Left ventricle myocardium inferior (tissue), 1 donor: ENCODE results near the gene NEXMIF. TPM values are rescaled to one million over a fixed set of nuclear protein-coding genes. Genes with fewer than 3 reads are reported as not detected.
"Not testable (repeated sequence)": the region's sequence is repeated elsewhere in the genome, so short reads cannot be mapped to it uniquely, and the experiment has no call there.

Experiments used
- DNase-seq: peaks from one replicate; pipeline ENCODE4 v3.0.0-alpha.2; 2020
- H3K27ac ChIP-seq: fragments of 200-600 bp; replicated peaks from 2 replicates; pipeline ENCODE4 v1.8.0; 2021
- H3K27me3 ChIP-seq: fragments of 200-600 bp; 2 replicates; pipeline ENCODE4 v1.8.0; 2021; ENCODE audit warnings: low read depth
- H3K36me3 ChIP-seq: fragments of 200-600 bp; 2 replicates; pipeline ENCODE4 v1.8.0; 2021
- H3K4me1 ChIP-seq: fragments of 200-600 bp; 2 replicates; pipeline ENCODE4 v1.8.0; 2021
- H3K4me3 ChIP-seq: fragments of 200-600 bp; 2 replicates; pipeline ENCODE4 v1.8.0; 2021; ENCODE audit warnings: mild to moderate bottlenecking, moderate library complexity
- H3K9me3 ChIP-seq: fragments of 200-600 bp; replicated peaks from 2 replicates; pipeline ENCODE4 v1.8.0; 2021
- intact Hi-C: fragments of 100-400 bp; cut with micrococcal nuclease; formaldehyde crosslinking; loops from one replicate; pipeline ENCODE4 v1.11.0; 2022
- total RNA-seq: library from RNA; stranded (reverse); fragmentation: NEBNext Ultra II Directional; extraction: Animal tissue kit (Norgen Biotek cat#: 25700); gene quantifications from one replicate; pipeline ENCODE4 v1.2.1, GENCODE V29; 2021
- TF ChIP-seq, protein P1 (sequence below): fragments of 200-600 bp; IDR thresholded peaks from 2 replicates; pipeline ENCODE4 v1.8.0; 2021; ENCODE audit warnings: antibody characterized with exemption, mild to moderate bottlenecking, borderline replicate concordance
- donor health status: DM: no; HTN: yes; CAD: no; lungs with severe emphysema.

Gene NEXMIF
- total RNA-seq, 1 donor from 2014 or later: 0.19 TPM

DNA sequence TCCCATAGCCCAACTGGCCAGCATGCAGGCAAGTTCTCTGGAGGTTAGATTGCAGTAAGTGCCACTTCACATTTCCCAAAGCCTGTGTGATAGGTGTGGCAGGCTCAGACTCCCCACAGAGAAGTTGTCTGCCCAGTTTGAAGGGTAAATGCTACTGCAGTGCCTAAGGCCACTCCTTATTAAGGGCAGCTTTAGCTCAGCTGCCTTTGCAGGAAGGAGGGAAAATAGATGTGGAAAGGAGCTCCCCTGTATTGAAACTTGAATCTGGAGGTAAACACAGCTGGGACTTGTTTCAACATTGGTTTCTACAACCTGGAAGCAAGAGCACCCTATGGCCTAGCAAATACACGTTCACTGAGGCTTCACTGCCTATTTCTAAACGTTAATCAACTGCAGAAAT is 22.4 kb downstream of the NEXMIF start:
- intact Hi-C loops: no loop called here
- Histone ChIP-seq H3K27me3 (no peaks in the 10 kb centered on the region), H3K9me3 (peaks cover 7% of the 10 kb centered on the region), H3K27ac (no peak overlapping the region), H3K4me3 (no peak overlapping the region), H3K4me1 (no peaks in the 10 kb centered on the region), H3K36me3 (no peaks in the 10 kb centered on the region)
- no peak for DNase-seq
- TF ChIP-seq, protein P1, sequence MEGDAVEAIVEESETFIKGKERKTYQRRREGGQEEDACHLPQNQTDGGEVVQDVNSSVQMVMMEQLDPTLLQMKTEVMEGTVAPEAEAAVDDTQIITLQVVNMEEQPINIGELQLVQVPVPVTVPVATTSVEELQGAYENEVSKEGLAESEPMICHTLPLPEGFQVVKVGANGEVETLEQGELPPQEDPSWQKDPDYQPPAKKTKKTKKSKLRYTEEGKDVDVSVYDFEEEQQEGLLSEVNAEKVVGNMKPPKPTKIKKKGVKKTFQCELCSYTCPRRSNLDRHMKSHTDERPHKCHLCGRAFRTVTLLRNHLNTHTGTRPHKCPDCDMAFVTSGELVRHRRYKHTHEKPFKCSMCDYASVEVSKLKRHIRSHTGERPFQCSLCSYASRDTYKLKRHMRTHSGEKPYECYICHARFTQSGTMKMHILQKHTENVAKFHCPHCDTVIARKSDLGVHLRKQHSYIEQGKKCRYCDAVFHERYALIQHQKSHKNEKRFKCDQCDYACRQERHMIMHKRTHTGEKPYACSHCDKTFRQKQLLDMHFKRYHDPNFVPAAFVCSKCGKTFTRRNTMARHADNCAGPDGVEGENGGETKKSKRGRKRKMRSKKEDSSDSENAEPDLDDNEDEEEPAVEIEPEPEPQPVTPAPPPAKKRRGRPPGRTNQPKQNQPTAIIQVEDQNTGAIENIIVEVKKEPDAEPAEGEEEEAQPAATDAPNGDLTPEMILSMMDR: no peak

- no peak overlapping the region for H3K4me3 ChIP-seq
- TF ChIP-seq, protein P1: no peak
- intact Hi-C loops: no loop called here
- no peak for DNase-seq
- H3K9me3 ChIP-seq: no peaks in the 10 kb centered on the region
- no peaks in the 10 kb centered on the region for H3K36me3 ChIP-seq
- no peaks in the 10 kb centered on the region for H3K4me1 ChIP-seq
- H3K27ac ChIP-seq: no peak overlapping the region
- H3K27me3 ChIP-seq: no peaks in the 10 kb centered on the region
These were observed 32.7 kb downstream of the NEXMIF start for GRCh38 chrX:74892561-74892960.

DNA sequence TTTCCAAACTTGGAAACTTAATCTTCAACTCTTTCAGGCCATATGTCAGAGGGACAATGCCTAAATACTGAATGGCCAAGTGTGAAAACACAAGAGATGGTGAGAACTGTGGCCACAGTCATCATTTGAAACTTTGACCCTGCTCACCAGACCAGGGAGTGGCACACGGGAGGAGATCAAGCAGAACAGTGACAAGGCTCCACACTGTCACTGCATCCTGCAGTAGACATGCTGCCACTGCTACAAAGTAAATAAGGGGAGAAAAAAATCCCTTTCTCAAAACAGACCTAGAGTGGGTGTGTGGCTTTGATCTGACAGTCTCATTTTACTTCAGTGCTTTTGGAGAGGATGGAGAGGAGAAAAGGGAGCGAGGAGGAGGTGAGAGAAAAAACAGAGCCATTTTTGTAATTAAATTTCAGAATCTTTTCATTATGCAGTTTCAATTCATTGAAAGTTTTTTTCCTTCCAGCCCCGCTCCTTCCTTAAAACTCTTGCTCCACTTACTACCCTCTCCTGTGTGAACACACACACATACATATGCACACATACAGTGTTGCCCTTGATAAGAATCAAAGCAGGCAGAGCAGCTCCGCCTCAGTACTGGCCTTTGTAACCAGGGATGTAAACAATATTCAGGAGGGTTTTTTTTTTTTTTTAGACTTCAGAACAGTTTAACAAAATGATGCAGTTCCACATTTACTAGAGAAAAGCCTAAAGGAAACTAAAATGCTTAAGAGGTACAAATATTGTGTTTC is 34.4 kb downstream of the NEXMIF start:
- TF ChIP-seq, protein P1: no peak
- Histone ChIP-seq H3K9me3 (no peaks in the 10 kb centered on the region), H3K27ac (no peak overlapping the region), H3K4me3 (no peak overlapping the region), H3K27me3 (no peaks in the 10 kb centered on the region), H3K36me3 (no peaks in the 10 kb centered on the region), H3K4me1 (no peaks in the 10 kb centered on the region)
- intact Hi-C loops: no loop called here
- no peak for DNase-seq

GRCh38 chrX:74882383-74882782 is 42.9 kb downstream of the NEXMIF start:
- H3K36me3 ChIP-seq, DNase-seq, H3K27me3 ChIP-seq, H3K4me3 ChIP-seq, intact Hi-C loops, H3K4me1 ChIP-seq, H3K27ac ChIP-seq, H3K9me3 ChIP-seq: not testable (repeated sequence)

DNA sequence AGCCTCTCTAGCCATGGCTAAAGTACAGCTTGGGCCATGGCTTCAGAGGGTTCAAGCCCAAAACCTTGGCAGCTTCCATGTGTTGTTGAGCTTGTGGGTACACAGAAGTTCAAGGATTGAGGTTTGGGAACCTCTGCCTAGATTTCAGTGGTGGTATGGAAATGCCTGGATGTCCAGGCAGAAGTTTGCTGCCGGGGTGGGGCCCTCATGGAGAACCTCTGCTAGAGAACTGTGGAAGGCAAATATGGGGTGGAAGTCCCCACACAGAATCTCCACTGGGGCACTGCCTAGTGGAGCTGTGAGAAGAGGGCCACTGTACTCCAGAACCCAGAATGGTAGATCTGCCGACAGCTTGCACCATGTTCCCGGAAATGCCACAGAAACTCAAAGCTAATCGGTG is 59.5 kb downstream of the NEXMIF start:
- Histone ChIP-seq H3K9me3 (peaks cover 32% of the 10 kb centered on the region), H3K4me3 (no peak overlapping the region), H3K4me1 (no peaks in the 10 kb centered on the region), H3K27ac (no peak overlapping the region), H3K27me3 (no peaks in the 10 kb centered on the region), H3K36me3 (no peaks in the 10 kb centered on the region)
- TF ChIP-seq, protein P1: no peak
- no peak for DNase-seq
- intact Hi-C loops: no loop called here

DNA sequence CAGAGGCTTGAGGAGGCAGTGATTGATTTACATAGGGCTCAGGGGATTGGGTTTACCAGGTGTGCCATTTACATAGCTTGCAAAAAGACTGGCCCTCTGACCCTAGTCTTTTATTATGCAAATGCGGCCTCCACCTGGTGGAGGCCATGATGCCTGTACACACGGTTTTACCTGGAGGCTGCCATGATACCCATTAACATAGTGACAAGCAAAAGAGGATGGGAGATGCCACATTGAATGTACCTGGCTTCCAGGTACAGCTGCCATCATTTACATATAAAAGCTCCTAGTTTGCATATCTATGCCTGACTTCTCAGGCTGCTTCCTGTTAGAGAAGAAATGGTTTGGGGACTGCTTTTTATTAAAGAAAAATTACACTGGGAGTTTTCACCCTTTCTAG is 72.0 kb downstream of the NEXMIF start:
- no peaks in the 10 kb centered on the region for H3K36me3 ChIP-seq
- H3K27ac ChIP-seq: no peak overlapping the region
- peaks cover 63% of the 10 kb centered on the region for H3K9me3 ChIP-seq
- no peaks in the 10 kb centered on the region for H3K27me3 ChIP-seq
- no peak overlapping the region for H3K4me3 ChIP-seq
- DNase-seq: no peak
- intact Hi-C loops: no loop called here
- H3K4me1 ChIP-seq: no peaks in the 10 kb centered on the region
- TF ChIP-seq, protein P1: no peak
